ENCODE data around the gene TFDP1. TPM values are rescaled to one million over a fixed set of nuclear protein-coding genes. Genes with fewer than 3 reads are reported as not detected.

Gene TFDP1
- total RNA-seq, 2 donors from 2014 or later: 74.8 to 76.1 TPM

- 94 to 98% methylated on average over 23 to 37 of the region's 37 CpGs for WGBS, 2 experiments (ENCODE audit: insufficient coverage in 1 of 2, insufficient read length in 1 of 2)
- Histone ChIP-seq H3K4me1 (ENCODE audit: control insufficient read depth, insufficient read depth, low read length) (no peaks in the 10 kb centered on the region), H3K4me3 (ENCODE audit: low read length) (no peak overlapping the region), H3K27ac (ENCODE audit: low read depth, low read length) (no peak overlapping the region), H3K36me3 (ENCODE audit: control insufficient read depth, insufficient read depth, low read length) (no peaks in the 10 kb centered on the region), H3K9ac (ENCODE audit: extremely low read depth, low read length, poor library complexity, severe bottlenecking) (no peak overlapping the region), H3K27me3 (ENCODE audit: control insufficient read depth, insufficient read depth, low read length, poor library complexity, severe bottlenecking) (no peaks in the 10 kb centered on the region), H3K9me3 (ENCODE audit: control insufficient read depth, low read length) (no peaks in the 10 kb centered on the region)
- H3K27ac Mint-ChIP-seq: no peak overlapping the region
- peaks cover 17% of the 10 kb centered on the region for H3K36me3 Mint-ChIP-seq (ENCODE audit: low read depth)
- H3K27me3 Mint-ChIP-seq (ENCODE audit: insufficient read depth): peaks cover 7% of the 10 kb centered on the region
- H3K4me3 Mint-ChIP-seq: no peak overlapping the region
- DNase-seq: peak; percentile 41
- no peak for TF ChIP-seq CTCF (conservative IDR thresholded peaks at IDR 0.05)
- peaks cover 7% of the 10 kb centered on the region for H3K9me3 Mint-ChIP-seq
- peaks cover 5% of the 10 kb centered on the region for H3K4me1 Mint-ChIP-seq
Measured at GRCh38 chr13:113651511-113652403, 67.2 kb downstream of the TFDP1 start.

GRCh38 chr13:113652404-113653263 is 68.1 kb downstream of the TFDP1 start:
- TF ChIP-seq CTCF (conservative IDR thresholded peaks at IDR 0.05): no peak
- 91 to 96% methylated on average over 10 to 23 of the region's 24 CpGs for whole genome bisulfite sequencing, 2 experiments (ENCODE audit: insufficient coverage in 1 of 2, insufficient read length in 1 of 2)

GRCh38 chr13:113653264-113654174 is 69.0 kb downstream of the TFDP1 start:
- H3K4me3 Mint-ChIP-seq: no peak overlapping the region
- peaks cover 7% of the 10 kb centered on the region for H3K9me3 Mint-ChIP-seq
- peaks cover 5% of the 10 kb centered on the region for H3K4me1 Mint-ChIP-seq
- H3K36me3 Mint-ChIP-seq (ENCODE audit: low read depth): peaks cover 10% of the 10 kb centered on the region
- peak; percentile 54 for DNase-seq
- no peaks in the 10 kb centered on the region for H3K4me1 ChIP-seq (ENCODE audit: control insufficient read depth, insufficient read depth, low read length)
- no peak overlapping the region for H3K4me3 ChIP-seq (ENCODE audit: low read length)
- H3K27ac ChIP-seq (ENCODE audit: low read depth, low read length): no peak overlapping the region
- H3K27ac Mint-ChIP-seq: no peak overlapping the region
- WGBS, 2 experiments (ENCODE audit: insufficient coverage in 1 of 2, insufficient read length in 1 of 2): 85 to 87% methylated on average over 21 to 24 of the region's 24 CpGs
- H3K27me3 Mint-ChIP-seq (ENCODE audit: insufficient read depth): peaks cover 7% of the 10 kb centered on the region
- TF ChIP-seq CTCF (conservative IDR thresholded peaks at IDR 0.05): no peak
- H3K27me3 ChIP-seq (ENCODE audit: control insufficient read depth, insufficient read depth, low read length, poor library complexity, severe bottlenecking): no peaks in the 10 kb centered on the region
- no peaks in the 10 kb centered on the region for H3K9me3 ChIP-seq (ENCODE audit: control insufficient read depth, low read length)
- H3K9ac ChIP-seq (ENCODE audit: extremely low read depth, low read length, poor library complexity, severe bottlenecking): no peak overlapping the region
- H3K36me3 ChIP-seq (ENCODE audit: control insufficient read depth, insufficient read depth, low read length): no peaks in the 10 kb centered on the region

More at GRCh38 chr13:113652404-113653263, 68.1 kb downstream of the TFDP1 start:
- Mint-ChIP-seq H3K27ac (no peak overlapping the region), H3K4me3 (no peak overlapping the region), H3K27me3 (ENCODE audit: insufficient read depth) (peaks cover 7% of the 10 kb centered on the region), H3K9me3 (peaks cover 7% of the 10 kb centered on the region), H3K4me1 (peaks cover 5% of the 10 kb centered on the region), H3K36me3 (ENCODE audit: low read depth) (peaks cover 16% of the 10 kb centered on the region)
- Histone ChIP-seq H3K4me3 (ENCODE audit: low read length) (no peak overlapping the region), H3K36me3 (ENCODE audit: control insufficient read depth, insufficient read depth, low read length) (no peaks in the 10 kb centered on the region), H3K27ac (ENCODE audit: low read depth, low read length) (no peak overlapping the region), H3K27me3 (ENCODE audit: control insufficient read depth, insufficient read depth, low read length, poor library complexity, severe bottlenecking) (no peaks in the 10 kb centered on the region), H3K9me3 (ENCODE audit: control insufficient read depth, low read length) (no peaks in the 10 kb centered on the region), H3K4me1 (ENCODE audit: control insufficient read depth, insufficient read depth, low read length) (no peaks in the 10 kb centered on the region), H3K9ac (ENCODE audit: extremely low read depth, low read length, poor library complexity, severe bottlenecking) (no peak overlapping the region)
- DNase-seq: peak; percentile 41
